Endothelial cell (in vitro differentiated cells): ENCODE data around the gene NOXO1. TPM values are rescaled to one million over a fixed set of nuclear protein-coding genes. Genes with fewer than 3 reads are reported as not detected.
A peak's percentile ranks its signal among the peaks of the same experiment; 100 is the strongest.

Source experiments
- DNase-seq: peaks from one replicate; pipeline ENCODE4 v3.0.0; 2021; ENCODE audit warnings: low spot score
- H3K27ac Mint-ChIP-seq: one replicate; pipeline ENCODE4 v1.8.0; 2021; ENCODE audit warnings: mixed read lengths, inconsistent platforms; ENCODE audit not compliant: unreplicated experiment
- H3K27me3 Mint-ChIP-seq: one replicate; pipeline ENCODE4 v1.8.0; 2021; ENCODE audit warnings: mild to moderate bottlenecking, moderate library complexity, mixed read lengths, inconsistent platforms; ENCODE audit not compliant: unreplicated experiment
- H3K36me3 Mint-ChIP-seq: one replicate; pipeline ENCODE4 v1.8.0; 2021; ENCODE audit warnings: mild to moderate bottlenecking, low read depth, mixed read lengths, inconsistent platforms; ENCODE audit not compliant: unreplicated experiment
- H3K4me1 Mint-ChIP-seq: one replicate; pipeline ENCODE4 v1.8.0; 2021; ENCODE audit warnings: mild to moderate bottlenecking, mixed read lengths, inconsistent platforms; ENCODE audit not compliant: unreplicated experiment
- H3K4me3 Mint-ChIP-seq: one replicate; pipeline ENCODE4 v1.8.0; 2021; ENCODE audit warnings: mild to moderate bottlenecking, mixed read lengths, inconsistent platforms; ENCODE audit not compliant: unreplicated experiment
- H3K9me3 Mint-ChIP-seq: one replicate; pipeline ENCODE4 v1.8.0; 2021; ENCODE audit warnings: mixed read lengths, inconsistent platforms; ENCODE audit not compliant: unreplicated experiment
- total RNA-seq: library from RNA; stranded (reverse); fragmentation: NEBNext Ultra II Directional; extraction: Animal tissue kit (Norgen Biotek cat#: 25700); gene quantifications from one replicate; pipeline ENCODE4 v1.2.1, GENCODE V29; 2021; ENCODE audit not compliant: unreplicated experiment
- TF ChIP-seq, protein P1 (sequence below): fragments of 200-600 bp; sonication (generic); IDR thresholded peaks from one replicate; pipeline ENCODE4 v1.5.0; 2021; ENCODE audit warnings: antibody characterized with exemption; ENCODE audit not compliant: unreplicated experiment

Gene NOXO1
- total RNA-seq, 1 donor from 2014 or later: 0.23 TPM

DNA sequence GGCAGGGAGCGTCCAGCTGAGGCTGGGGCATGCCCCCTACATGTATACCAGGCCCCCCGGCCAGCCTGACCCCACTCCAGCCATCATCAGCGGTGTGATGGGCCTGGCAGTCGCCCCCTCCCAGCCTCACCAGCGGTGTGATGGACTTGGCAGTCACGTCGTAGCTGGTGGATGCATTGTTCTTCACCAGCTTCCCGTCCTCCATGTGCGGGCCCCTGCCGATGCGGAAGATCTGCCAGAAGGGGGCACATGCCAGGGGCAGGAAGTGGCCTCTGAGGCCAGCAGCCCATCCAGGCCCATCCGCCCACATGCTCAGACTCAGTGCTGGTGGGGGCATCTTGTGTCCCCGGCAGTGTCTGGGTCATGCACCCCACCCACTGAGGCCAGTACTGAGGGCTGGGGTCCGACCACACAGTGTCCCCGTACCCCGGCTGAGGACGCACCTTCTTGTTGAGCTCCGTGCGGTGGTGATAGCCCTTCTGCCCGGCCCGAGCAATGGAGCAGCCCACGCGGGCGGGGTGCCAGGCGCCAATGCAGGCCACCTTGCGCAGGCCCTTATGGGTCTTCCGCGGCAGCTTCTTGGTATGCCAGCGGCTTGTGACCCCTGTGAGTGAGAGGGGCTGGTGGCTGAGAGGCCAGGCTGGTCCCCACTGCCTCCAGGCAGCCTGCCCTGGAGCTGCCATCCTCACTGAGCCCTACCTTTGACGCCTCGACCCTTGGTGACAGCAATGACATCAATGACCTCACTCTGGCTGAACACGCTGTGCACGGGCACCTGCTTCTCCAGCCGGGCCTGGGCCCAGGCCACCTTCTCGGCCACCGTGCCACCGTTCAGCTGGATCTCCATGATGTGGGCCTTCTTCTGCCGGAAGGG, 34.5 kb downstream of the NOXO1 start:
- no peaks in the 10 kb centered on the region for H3K4me1 Mint-ChIP-seq
- H3K27ac Mint-ChIP-seq: no peak overlapping the region
- H3K9me3 Mint-ChIP-seq: no peaks in the 10 kb centered on the region
- TF ChIP-seq, protein P1, sequence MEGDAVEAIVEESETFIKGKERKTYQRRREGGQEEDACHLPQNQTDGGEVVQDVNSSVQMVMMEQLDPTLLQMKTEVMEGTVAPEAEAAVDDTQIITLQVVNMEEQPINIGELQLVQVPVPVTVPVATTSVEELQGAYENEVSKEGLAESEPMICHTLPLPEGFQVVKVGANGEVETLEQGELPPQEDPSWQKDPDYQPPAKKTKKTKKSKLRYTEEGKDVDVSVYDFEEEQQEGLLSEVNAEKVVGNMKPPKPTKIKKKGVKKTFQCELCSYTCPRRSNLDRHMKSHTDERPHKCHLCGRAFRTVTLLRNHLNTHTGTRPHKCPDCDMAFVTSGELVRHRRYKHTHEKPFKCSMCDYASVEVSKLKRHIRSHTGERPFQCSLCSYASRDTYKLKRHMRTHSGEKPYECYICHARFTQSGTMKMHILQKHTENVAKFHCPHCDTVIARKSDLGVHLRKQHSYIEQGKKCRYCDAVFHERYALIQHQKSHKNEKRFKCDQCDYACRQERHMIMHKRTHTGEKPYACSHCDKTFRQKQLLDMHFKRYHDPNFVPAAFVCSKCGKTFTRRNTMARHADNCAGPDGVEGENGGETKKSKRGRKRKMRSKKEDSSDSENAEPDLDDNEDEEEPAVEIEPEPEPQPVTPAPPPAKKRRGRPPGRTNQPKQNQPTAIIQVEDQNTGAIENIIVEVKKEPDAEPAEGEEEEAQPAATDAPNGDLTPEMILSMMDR: no peak
- no peaks in the 10 kb centered on the region for H3K36me3 Mint-ChIP-seq
- DNase-seq: no peak
- H3K4me3 Mint-ChIP-seq: no peak overlapping the region
- peaks cover 10% of the 10 kb centered on the region for H3K27me3 Mint-ChIP-seq

DNA sequence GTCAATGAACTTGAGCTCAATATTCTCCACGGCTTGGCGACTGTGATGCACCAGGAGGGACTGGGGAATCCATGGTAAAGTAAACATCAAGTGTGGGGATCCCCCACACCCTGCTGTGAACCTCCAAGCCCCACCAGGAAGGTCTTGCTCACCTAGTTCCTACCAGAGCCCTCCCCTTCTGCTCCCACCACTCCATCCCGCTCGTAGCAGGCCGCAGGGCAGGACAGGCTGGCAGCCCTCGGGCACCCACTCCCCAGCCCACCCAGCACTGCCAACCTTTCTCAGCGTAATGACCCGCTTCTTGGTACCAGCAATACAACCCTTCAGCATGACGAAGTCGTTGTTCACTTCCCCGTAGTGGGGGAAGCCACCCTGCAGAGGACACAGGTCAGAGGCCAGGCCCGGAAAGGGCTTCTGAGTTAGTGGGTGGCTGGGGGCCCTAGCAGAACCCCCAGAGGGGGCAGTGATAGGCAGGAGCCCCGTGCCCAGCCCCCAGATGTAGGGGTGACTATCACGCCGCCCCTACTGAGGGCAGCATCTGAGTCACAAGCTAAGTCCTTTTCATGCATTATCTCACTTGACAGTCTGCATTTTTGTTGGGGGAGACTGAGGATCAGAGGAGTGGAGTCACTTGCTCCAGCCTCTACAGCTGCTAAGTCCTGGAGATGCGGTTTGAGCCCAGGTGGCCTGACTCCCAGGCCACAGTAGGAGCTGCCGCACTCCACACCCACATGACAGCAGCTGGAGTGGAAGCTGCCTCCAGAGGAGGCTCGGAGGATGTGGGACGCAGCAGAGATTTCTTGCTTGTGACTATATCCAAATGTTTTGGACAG, 35.5 kb downstream of the NOXO1 start:
- DNase-seq: no peak
- Mint-ChIP-seq H3K4me3 (no peak overlapping the region), H3K4me1 (no peaks in the 10 kb centered on the region), H3K27me3 (peaks cover 10% of the 10 kb centered on the region), H3K9me3 (no peaks in the 10 kb centered on the region), H3K36me3 (peaks cover 5% of the 10 kb centered on the region), H3K27ac (no peak overlapping the region)
- TF ChIP-seq, protein P1: no peak

DNA sequence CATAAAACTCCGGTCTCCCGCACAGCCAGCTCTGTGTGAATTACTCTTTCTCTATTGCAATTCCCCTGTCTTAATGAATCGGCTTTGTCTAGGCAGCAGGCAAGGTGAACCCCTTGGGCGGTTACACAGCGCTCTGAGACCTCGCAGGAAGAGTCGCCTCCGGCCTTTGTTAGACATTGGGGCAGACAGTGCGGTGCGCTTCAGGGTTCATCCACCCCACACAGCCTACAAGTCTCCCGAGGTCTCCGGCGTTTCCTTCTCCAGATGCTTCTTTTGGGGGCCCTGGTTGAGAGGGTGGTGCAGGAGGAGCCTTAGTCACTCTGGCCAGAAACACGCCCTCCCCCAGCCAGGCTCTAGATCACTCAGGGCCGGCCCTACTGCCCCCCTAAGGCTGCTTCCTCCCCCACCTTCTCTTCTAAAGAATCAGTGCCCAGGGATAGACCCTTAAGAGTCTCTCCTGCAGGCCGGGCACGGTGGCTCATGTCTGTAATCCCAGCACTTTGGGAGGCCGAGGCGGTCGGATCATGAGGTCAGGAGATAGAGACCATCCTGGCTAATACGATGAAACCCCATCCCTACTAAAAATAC, 36.6 kb downstream of the NOXO1 start:
- Mint-ChIP-seq H3K36me3 (peaks cover 5% of the 10 kb centered on the region), H3K4me1 (no peaks in the 10 kb centered on the region), H3K27ac (no peak overlapping the region), H3K4me3 (no peak overlapping the region), H3K27me3 (peaks cover 9% of the 10 kb centered on the region), H3K9me3 (no peaks in the 10 kb centered on the region)
- TF ChIP-seq, protein P1: no peak
- no peak for DNase-seq

DNA sequence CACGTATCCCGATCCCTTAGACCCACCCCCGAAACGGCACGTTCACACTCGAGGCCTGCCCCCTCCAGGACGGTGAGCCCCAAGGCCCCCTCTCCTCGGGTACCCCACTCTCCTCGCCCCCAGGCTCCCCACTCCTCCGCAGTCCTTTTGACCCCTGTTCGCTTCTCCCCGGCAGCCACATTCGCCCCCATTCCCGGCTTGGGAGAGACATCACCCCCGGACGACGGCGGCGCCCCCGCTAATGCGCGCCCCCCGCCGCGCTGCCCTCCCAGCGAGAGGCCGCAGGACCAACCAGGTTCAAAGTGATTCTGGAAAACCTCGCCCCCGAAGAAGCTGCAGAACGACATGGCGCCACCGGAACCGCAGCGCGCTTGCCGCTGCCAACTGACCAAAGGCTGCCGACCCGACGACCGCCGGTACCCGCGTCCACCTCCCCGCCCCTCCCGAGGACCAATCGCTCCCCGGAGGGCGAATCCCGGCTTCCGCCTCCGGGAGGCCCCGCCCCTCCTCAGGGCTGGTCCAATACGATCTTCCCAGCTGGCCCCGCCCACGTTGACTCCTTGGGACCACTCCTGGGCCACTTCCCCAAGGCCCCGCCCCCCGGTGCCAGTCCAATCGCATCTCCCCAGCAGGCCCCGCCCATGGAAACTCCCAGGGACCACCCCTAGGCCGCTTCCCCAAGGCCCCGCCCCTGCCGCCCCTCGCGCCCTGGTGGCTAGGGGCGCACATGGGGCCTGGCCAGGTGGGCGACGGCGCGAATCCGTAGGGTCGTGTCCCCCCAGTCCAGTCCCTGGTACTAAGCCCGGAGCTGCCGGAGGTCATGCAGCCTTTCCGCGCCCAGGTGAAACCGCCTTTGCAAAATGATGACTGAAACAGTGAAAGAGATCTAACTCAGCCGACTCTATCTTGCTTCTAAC, 38.2 kb downstream of the NOXO1 start, which contains the start of gene MSRB1:
Gene MSRB1, minus strand, starts transcription at position 390 of the 917 bp plus-strand sequence. Its CDS starts 43 bp downstream, at position 347.
- Mint-ChIP-seq H3K27me3 (peaks cover 9% of the 10 kb centered on the region), H3K27ac (no peak within 1 kb of the TSS), H3K36me3 (peaks cover 5% of the 10 kb centered on the region), H3K4me1 (no peaks in the 10 kb centered on the region), H3K9me3 (no peaks in the 10 kb centered on the region), H3K4me3 (peak within 1 kb of the TSS; percentile 87)
- TF ChIP-seq, protein P1: no peak
- DNase-seq: peak; percentile 100
